Mesendoderm (in vitro differentiated cells): ENCODE results near the gene PIEZO2.
A peak's percentile ranks its signal among the peaks of the same experiment; 100 is the strongest.

Experiments used
- DNase-seq: peaks from one replicate; pipeline ENCODE4 v3.0.0; 2013
- H2AK5ac ChIP-seq: 2 replicates; pipeline ENCODE4 v1.6.1; 2013; ENCODE audit warnings: low read length, inconsistent platforms
- H2BK120ac ChIP-seq: 2 replicates; pipeline ENCODE4 v1.6.1; 2013; ENCODE audit warnings: low read depth, mild to moderate bottlenecking, low read length, moderate library complexity, mixed read lengths
- H2BK15ac ChIP-seq: replicated peaks from 2 replicates; pipeline ENCODE4 v1.6.1; 2013; ENCODE audit warnings: low read depth, mild to moderate bottlenecking, moderate library complexity
- H2BK5ac ChIP-seq: 2 replicates; pipeline ENCODE4 v1.6.1; 2013; ENCODE audit warnings: low read length, inconsistent platforms
- H3K18ac ChIP-seq: 2 replicates; pipeline ENCODE4 v1.6.1; 2013; ENCODE audit warnings: mild to moderate bottlenecking, low read length, mixed read lengths
- H3K23ac ChIP-seq: one replicate; pipeline ENCODE4 v1.6.1; 2013; ENCODE audit warnings: low read length
- H3K27ac ChIP-seq: 2 replicates; pipeline ENCODE4 v1.5.1; 2013; ENCODE audit warnings: low read depth, mild to moderate bottlenecking, inconsistent platforms, low read length, moderate library complexity
- H3K27me3 ChIP-seq: 2 replicates; pipeline ENCODE4 v1.6.1; 2013; ENCODE audit warnings: low read length, control low read depth, mild to moderate bottlenecking, inconsistent platforms; ENCODE audit not compliant: insufficient read depth, poor library complexity
- H3K36me3 ChIP-seq: 2 replicates; pipeline ENCODE4 v1.6.1; 2013; ENCODE audit warnings: low read length, inconsistent platforms; ENCODE audit not compliant: control insufficient read depth, insufficient read depth
- H3K4ac ChIP-seq: one replicate; pipeline ENCODE4 v1.6.1; 2013; ENCODE audit warnings: low read depth, mild to moderate bottlenecking, low read length, moderate library complexity
- H3K4me1 ChIP-seq: 2 replicates; pipeline ENCODE4 v1.6.1; 2013; ENCODE audit warnings: low read depth, low read length, inconsistent platforms; ENCODE audit not compliant: control insufficient read depth
- H3K4me2 ChIP-seq: 2 replicates; pipeline ENCODE4 v1.6.1; 2013; ENCODE audit warnings: low read length
- H3K4me3 ChIP-seq: 2 replicates; pipeline ENCODE4 v1.5.1; 2013; ENCODE audit warnings: mild to moderate bottlenecking, low read length
- H3K56ac ChIP-seq: one replicate; pipeline ENCODE4 v1.6.1; 2013; ENCODE audit warnings: low read length
- H3K79me1 ChIP-seq: 2 replicates; pipeline ENCODE4 v1.6.1; 2013; ENCODE audit warnings: low read length, inconsistent platforms
- H3K79me2 ChIP-seq: 2 replicates; pipeline ENCODE4 v1.6.1; 2013; ENCODE audit warnings: mild to moderate bottlenecking, low read length; ENCODE audit not compliant: control insufficient read depth, insufficient read depth
- H3K9ac ChIP-seq: 2 replicates; pipeline ENCODE4 v1.6.1; 2013; ENCODE audit warnings: low read length, inconsistent platforms
- H4K5ac ChIP-seq: one replicate; pipeline ENCODE4 v1.6.1; 2013; ENCODE audit warnings: low read length
- H4K8ac ChIP-seq: one replicate; pipeline ENCODE4 v1.6.1; 2013; ENCODE audit warnings: low read depth, mild to moderate bottlenecking, control low read depth, low read length, moderate library complexity
- WGBS: extraction: QIAGEN DNeasy Blood & Tissue Kit; methylation state at CpG from one replicate; pipeline ENCODE4 v1.1.7; 2013; ENCODE audit warnings: low lambda C conversion rate, missing lambda C conversion rate; ENCODE audit not compliant: insufficient coverage; ENCODE audit errors: extremely low coverage; 5-methylcytosine and 5-hydroxymethylcytosine counted together

The PIEZO2 gene

GRCh38 chr18:11148680-11149440 is 509 bp downstream of the PIEZO2 start:
- peak overlapping the region; percentile 69 for H3K9ac ChIP-seq
- H3K79me2 ChIP-seq: no peaks in the 10 kb centered on the region
- no peak overlapping the region for H2BK120ac ChIP-seq
- peaks cover 8% of the 10 kb centered on the region for H3K4me1 ChIP-seq
- no peak overlapping the region for H3K4ac ChIP-seq
- H3K23ac ChIP-seq: peak overlapping the region; percentile 51
- peak overlapping the region; percentile 84 for H3K56ac ChIP-seq
- H3K4me3 ChIP-seq: peak overlapping the region; percentile 24
- H4K8ac ChIP-seq: peak overlapping the region; percentile 3
- peaks cover 6% of the 10 kb centered on the region for H3K27me3 ChIP-seq
- no peak overlapping the region for H2BK5ac ChIP-seq
- DNase-seq: peak; percentile 24
- no peak overlapping the region for H3K27ac ChIP-seq
- no peak overlapping the region for H2BK15ac ChIP-seq
- H3K79me1 ChIP-seq: peaks cover 1% of the 10 kb centered on the region
- H3K18ac ChIP-seq: peak overlapping the region; percentile 87
- H3K36me3 ChIP-seq: no peaks in the 10 kb centered on the region
- no peak overlapping the region for H2AK5ac ChIP-seq
- no CpG with 5 or more reads among the region's 86 CpGs for WGBS
- H3K4me2 ChIP-seq: peak overlapping the region; percentile 81
- H4K5ac ChIP-seq: no peak overlapping the region

- Histone ChIP-seq H3K18ac (no peak overlapping the region), H3K4me3 (peak overlapping the region; percentile 5), H3K4me2 (peak overlapping the region; percentile 81), H3K27me3 (peaks cover 6% of the 10 kb centered on the region), H3K4me1 (peaks cover 8% of the 10 kb centered on the region), H3K36me3 (no peaks in the 10 kb centered on the region), H2BK15ac (no peak overlapping the region), H3K23ac (peak overlapping the region; percentile 51), H3K4ac (no peak overlapping the region), H3K79me1 (peaks cover 1% of the 10 kb centered on the region), H3K27ac (no peak overlapping the region), H3K79me2 (no peaks in the 10 kb centered on the region), H2AK5ac (no peak overlapping the region), H2BK5ac (no peak overlapping the region), H3K9ac (peak overlapping the region; percentile 69), H4K5ac (no peak overlapping the region), H4K8ac (no peak overlapping the region), H3K56ac (peak overlapping the region; percentile 84), H2BK120ac (no peak overlapping the region)
- DNase-seq: peak; percentile 27
- WGBS: no CpG with 5 or more reads among the region's 39 CpGs
Observed at GRCh38 chr18:11147962-11148679, 1.2 kb downstream of the PIEZO2 start.

GRCh38 chr18:11147371-11147951 is 1.9 kb downstream of the PIEZO2 start:
- Histone ChIP-seq H3K4me1 (peaks cover 8% of the 10 kb centered on the region), H3K4me2 (peak overlapping the region; percentile 81), H3K4me3 (peak overlapping the region; percentile 27), H3K79me2 (no peaks in the 10 kb centered on the region), H3K56ac (peak overlapping the region; percentile 8), H3K27me3 (peaks cover 6% of the 10 kb centered on the region), H3K4ac (no peak overlapping the region), H2BK15ac (no peak overlapping the region), H3K18ac (no peak overlapping the region), H4K8ac (no peak overlapping the region), H3K23ac (no peak overlapping the region), H3K79me1 (peaks cover 1% of the 10 kb centered on the region), H2BK5ac (no peak overlapping the region), H2AK5ac (no peak overlapping the region), H2BK120ac (no peak overlapping the region), H3K27ac (no peak overlapping the region), H4K5ac (no peak overlapping the region), H3K9ac (peak overlapping the region; percentile 69), H3K36me3 (no peaks in the 10 kb centered on the region)
- WGBS: no CpG with 5 or more reads among the region's 23 CpGs
- peak; percentile 46 for DNase-seq

GRCh38 chr18:11146947-11147345 is 2.4 kb downstream of the PIEZO2 start:
- Histone ChIP-seq H3K79me2 (no peaks in the 10 kb centered on the region), H3K18ac (no peak overlapping the region), H3K27me3 (peaks cover 6% of the 10 kb centered on the region), H3K4ac (no peak overlapping the region), H3K27ac (no peak overlapping the region), H3K4me2 (peak overlapping the region; percentile 81), H3K4me1 (peaks cover 8% of the 10 kb centered on the region), H4K8ac (no peak overlapping the region), H2BK5ac (no peak overlapping the region), H3K9ac (peak overlapping the region; percentile 69), H2BK15ac (no peak overlapping the region), H2BK120ac (no peak overlapping the region), H3K36me3 (no peaks in the 10 kb centered on the region), H3K4me3 (peak overlapping the region; percentile 27), H2AK5ac (no peak overlapping the region), H3K79me1 (peaks cover 1% of the 10 kb centered on the region), H3K23ac (no peak overlapping the region), H4K5ac (no peak overlapping the region), H3K56ac (peak overlapping the region; percentile 8)
- DNase-seq: peak; percentile 13
- no CpG with 5 or more reads among the region's 15 CpGs for WGBS

- H3K9ac ChIP-seq: no peak overlapping the region
- peaks cover 1% of the 10 kb centered on the region for H3K79me1 ChIP-seq
- no peaks in the 10 kb centered on the region for H3K36me3 ChIP-seq
- H3K27ac ChIP-seq: no peak overlapping the region
- DNase-seq: peak; percentile 29
- H3K27me3 ChIP-seq: peaks cover 6% of the 10 kb centered on the region
- H3K23ac ChIP-seq: no peak overlapping the region
- no peak overlapping the region for H2AK5ac ChIP-seq
- no peak overlapping the region for H4K5ac ChIP-seq
- H3K56ac ChIP-seq: peak overlapping the region; percentile 29
- H3K4ac ChIP-seq: no peak overlapping the region
- H2BK15ac ChIP-seq: no peak overlapping the region
- WGBS: no CpG with 5 or more reads among the region's 18 CpGs
- no peak overlapping the region for H4K8ac ChIP-seq
- no peak overlapping the region for H2BK120ac ChIP-seq
- H3K4me2 ChIP-seq: peak overlapping the region; percentile 81
- peaks cover 8% of the 10 kb centered on the region for H3K4me1 ChIP-seq
- H3K4me3 ChIP-seq: no peak overlapping the region
- no peak overlapping the region for H3K18ac ChIP-seq
- no peaks in the 10 kb centered on the region for H3K79me2 ChIP-seq
- no peak overlapping the region for H2BK5ac ChIP-seq
Observed at GRCh38 chr18:11146238-11146946, 3.0 kb downstream of the PIEZO2 start.
